ENCODE data around the gene GPR12. TPM values are rescaled to one million over a fixed set of nuclear protein-coding genes. Genes with fewer than 3 reads are reported as not detected.

GPR12 gene
- total and polyA plus RNA-seq, 2 experiments from 2014 or later = 0.13 TPM; not detected in 1

- TF ChIP-seq ZNF462 (CRISPR knock-in tag; IDR thresholded peaks at IDR 0.05) = no peak
- TF ChIP-seq CREB1 (CRISPR knock-in tag; IDR thresholded peaks at IDR 0.05; ENCODE audit: low read depth) = no peak
- TF ChIP-seq REST (IDR thresholded peaks at IDR 0.05; ENCODE audit: unreplicated experiment) = no peak
Observed at GRCh38 chr13:26749285-26749684, 11.3 kb downstream of the GPR12 start (continued).

- H3K9me2 ChIP-seq (ENCODE audit: insufficient read depth) = no peaks in the 10 kb centered on the region
- H3K4me1 ChIP-seq (ENCODE audit: insufficient read depth) = peaks cover 12% of the 10 kb centered on the region
- no peaks in the 10 kb centered on the region for H3F3A ChIP-seq (replicated peaks; ENCODE audit: low read depth)
- H3K27ac ChIP-seq (ENCODE audit: low read depth) = no peak overlapping the region
- peaks cover 9% of the 10 kb centered on the region; the same call in 1 of the 2 replicates for H3K27me3 ChIP-seq (ENCODE audit: insufficient read depth)
- no peak for DNase-seq (ENCODE audit: low spot score)
- H4K20me1 ChIP-seq (replicated peaks; ENCODE audit: insufficient read depth) = no peaks in the 10 kb centered on the region
- H3K4me1 Mint-ChIP-seq = peaks cover 20% of the 10 kb centered on the region
- no peak overlapping the region for H3K27ac Mint-ChIP-seq
- no peaks in the 10 kb centered on the region for H3K36me3 Mint-ChIP-seq (ENCODE audit: low read depth)
- ATAC-seq = no peak
- H3K79me2 ChIP-seq (replicated peaks; ENCODE audit: insufficient read depth) = no peaks in the 10 kb centered on the region
- no peak overlapping the region for H3K4me3 ChIP-seq
- no peak overlapping the region for H3K4me3 Mint-ChIP-seq
- H3K4me2 ChIP-seq = no peak overlapping the region
- H3K27me3 Mint-ChIP-seq (ENCODE audit: insufficient read depth, low read depth, poor library complexity) = peaks cover 10% of the 10 kb centered on the region
- H2AFZ ChIP-seq = no peak overlapping the region
- no peaks in the 10 kb centered on the region for H3K36me3 ChIP-seq (ENCODE audit: insufficient read depth)
- no peaks in the 10 kb centered on the region for H3K9me3 Mint-ChIP-seq
- no peak for TF ChIP-seq ZNF462 (CRISPR knock-in tag; IDR thresholded peaks at IDR 0.05)
- no peak for TF ChIP-seq CREB1 (CRISPR knock-in tag; IDR thresholded peaks at IDR 0.05; ENCODE audit: low read depth)
- no peak for TF ChIP-seq JUNB (IDR thresholded peaks at IDR 0.05; ENCODE audit: unreplicated experiment)
- TF ChIP-seq ZNF331 (CRISPR knock-in tag; IDR thresholded peaks at IDR 0.05; ENCODE audit: low read depth) = no peak
- TF ChIP-seq EZH2phosphoT487 (IDR thresholded peaks at IDR 0.05; ENCODE audit: unreplicated experiment) = no peak
Observed at GRCh38 chr13:26747706-26748105, 12.9 kb downstream of the GPR12 start.

Measured in GM23338 (cell line).